Trophoblast cell (in vitro differentiated cells and primary cell): ENCODE data around the gene COL13A1.

Source experiments
- DNase-seq, 2 donors: peaks; one replicate each; pipeline ENCODE4 v3.0.0-alpha.2; 2016
- H2AFZ ChIP-seq: 2 replicates; pipeline ENCODE4 v1.6.1; 2013; ENCODE audit warnings: low read length, moderate library complexity, mild to moderate bottlenecking; ENCODE audit not compliant: insufficient read depth, poor library complexity
- H2AK5ac ChIP-seq: 2 replicates; pipeline ENCODE4 v1.6.1; 2013; ENCODE audit warnings: mild to moderate bottlenecking, low read length
- H2BK120ac ChIP-seq: 2 replicates; pipeline ENCODE4 v1.6.1; 2013; ENCODE audit warnings: low read length, mild to moderate bottlenecking, moderate library complexity; ENCODE audit not compliant: insufficient read depth, poor library complexity
- H2BK12ac ChIP-seq: 2 replicates; pipeline ENCODE4 v1.6.1; 2013; ENCODE audit warnings: mild to moderate bottlenecking, low read length, moderate library complexity
- H2BK5ac ChIP-seq: 2 replicates; pipeline ENCODE4 v1.6.1; 2013; ENCODE audit warnings: low read length, low read depth, moderate library complexity, mild to moderate bottlenecking; ENCODE audit not compliant: poor library complexity
- H3K14ac ChIP-seq: 2 replicates; pipeline ENCODE4 v1.6.1; 2013; ENCODE audit warnings: mild to moderate bottlenecking, low read length
- H3K18ac ChIP-seq: 2 replicates; pipeline ENCODE4 v1.6.1; 2013; ENCODE audit warnings: mild to moderate bottlenecking, low read length
- H3K23ac ChIP-seq: 2 replicates; pipeline ENCODE4 v1.6.1; 2013; ENCODE audit warnings: low read length
- H3K27ac ChIP-seq: 2 replicates; pipeline ENCODE4 v1.5.1; 2013; ENCODE audit warnings: low read depth, mild to moderate bottlenecking, inconsistent platforms, low read length, moderate library complexity
- H3K27me3 ChIP-seq: 2 replicates; pipeline ENCODE4 v1.6.1; 2013; ENCODE audit warnings: inconsistent platforms, mild to moderate bottlenecking, low read length, moderate library complexity; ENCODE audit not compliant: insufficient read depth
- H3K36me3 ChIP-seq, 2 experiments: 1 replicate in 1 of 2; 2 replicates in 1 of 2; pipeline ENCODE4 v1.6.1; 2013; ENCODE audit warnings: low read length in 2 of 2, mild to moderate bottlenecking in 2 of 2, moderate library complexity in 1 of 2; ENCODE audit not compliant: insufficient read depth in 2 of 2, control insufficient read depth in 1 of 2
- H3K4ac ChIP-seq: 2 replicates; pipeline ENCODE4 v1.6.1; 2013; ENCODE audit warnings: low read depth, mild to moderate bottlenecking, low read length, moderate library complexity
- H3K4me1 ChIP-seq, 2 experiments: 1 replicate in 1 of 2; 2 replicates in 1 of 2; pipeline ENCODE4 v1.6.1; 2013; ENCODE audit warnings: low read length in 2 of 2, mild to moderate bottlenecking in 2 of 2, moderate library complexity in 1 of 2; ENCODE audit not compliant: insufficient read depth in 2 of 2, control insufficient read depth in 1 of 2
- H3K4me2 ChIP-seq: 2 replicates; pipeline ENCODE4 v1.6.1; 2013; ENCODE audit warnings: inconsistent platforms, mild to moderate bottlenecking, low read length, moderate library complexity
- H3K4me3 ChIP-seq: 2 replicates; pipeline ENCODE4 v1.5.1; 2013; ENCODE audit warnings: mild to moderate bottlenecking, low read depth, low read length, inconsistent platforms
- H3K79me1 ChIP-seq: one replicate; pipeline ENCODE4 v1.6.1; 2013; ENCODE audit warnings: low read length
- H3K79me2 ChIP-seq: 2 replicates; pipeline ENCODE4 v1.6.1; 2013; ENCODE audit warnings: low read length, mild to moderate bottlenecking; ENCODE audit not compliant: control insufficient read depth, insufficient read depth, poor library complexity
- H3K9ac ChIP-seq: 2 replicates; pipeline ENCODE4 v1.6.1; 2013; ENCODE audit warnings: mild to moderate bottlenecking, low read length
- H3K9me3 ChIP-seq: 2 replicates; pipeline ENCODE4 v1.6.1; 2013; ENCODE audit warnings: low read depth, mild to moderate bottlenecking, control low read depth, inconsistent platforms, low read length; ENCODE audit not compliant: insufficient read depth
- H4K12ac ChIP-seq: 2 replicates; pipeline ENCODE4 v1.6.1; 2013; ENCODE audit warnings: low read depth, mild to moderate bottlenecking, low read length, moderate library complexity
- H4K8ac ChIP-seq: 2 replicates; pipeline ENCODE4 v1.6.1; 2013; ENCODE audit warnings: low read depth, mild to moderate bottlenecking, low read length, moderate library complexity
- H4K91ac ChIP-seq: one replicate; pipeline ENCODE4 v1.6.1; 2013; ENCODE audit warnings: low read depth, mild to moderate bottlenecking, low read length, moderate library complexity
- WGBS: extraction: QIAGEN DNeasy Blood & Tissue Kit; methylation state at CpG from one replicate; pipeline ENCODE4 v1.1.7; 2013; ENCODE audit warnings: missing lambda C conversion rate; ENCODE audit not compliant: insufficient read length, insufficient coverage; ENCODE audit errors: extremely low coverage; 5-methylcytosine and 5-hydroxymethylcytosine counted together

Gene COL13A1

GRCh38 chr10:69789164-69789576, 12.5 kb upstream of the COL13A1 start:
- H2AK5ac ChIP-seq: no peak overlapping the region
- H3K4ac ChIP-seq: no peak overlapping the region
- H3K4me1 ChIP-seq: no peaks in the 10 kb centered on the region
- no peak overlapping the region for H3K18ac ChIP-seq
- no peak overlapping the region for H4K91ac ChIP-seq
- no peak overlapping the region for H3K4me2 ChIP-seq
- H3K4me3 ChIP-seq: no peak overlapping the region
- peaks cover 3% of the 10 kb centered on the region for H3K9me3 ChIP-seq
- no peak overlapping the region for H2BK120ac ChIP-seq
- no peaks in the 10 kb centered on the region for H3K36me3 ChIP-seq
- H3K79me1 ChIP-seq: no peaks in the 10 kb centered on the region
- no peak overlapping the region for H3K9ac ChIP-seq
- no peak overlapping the region for H2BK5ac ChIP-seq
- H4K12ac ChIP-seq: no peak overlapping the region
- no CpG with 5 or more reads among the region's 4 CpGs for WGBS
- H3K27ac ChIP-seq: no peak overlapping the region
- no peak overlapping the region for H3K14ac ChIP-seq
- no peaks in the 10 kb centered on the region for H3K27me3 ChIP-seq
- no peak overlapping the region for H4K8ac ChIP-seq
- no peak overlapping the region for H2BK12ac ChIP-seq
- H2AFZ ChIP-seq: no peak overlapping the region
- H3K23ac ChIP-seq: no peak overlapping the region
- DNase-seq: no peak
- H3K79me2 ChIP-seq: no peaks in the 10 kb centered on the region

GRCh38 chr10:69791812-69792211, 9.9 kb upstream of the COL13A1 start:
- H3K4me1 ChIP-seq: no peaks in the 10 kb centered on the region
- H3K27ac ChIP-seq: no peak overlapping the region
- H3K36me3 ChIP-seq: no peaks in the 10 kb centered on the region
- H2BK120ac ChIP-seq: no peak overlapping the region
- no peak overlapping the region for H3K23ac ChIP-seq
- no peak overlapping the region for H3K4ac ChIP-seq
- H2AFZ ChIP-seq: no peak overlapping the region
- no peak overlapping the region for H4K12ac ChIP-seq
- H3K79me2 ChIP-seq: no peaks in the 10 kb centered on the region
- DNase-seq: no peak
- H2AK5ac ChIP-seq: no peak overlapping the region
- H2BK5ac ChIP-seq: no peak overlapping the region
- WGBS: no CpG with 5 or more reads among the region's 5 CpGs
- no peaks in the 10 kb centered on the region for H3K79me1 ChIP-seq
- no peaks in the 10 kb centered on the region for H3K27me3 ChIP-seq
- no peak overlapping the region for H4K91ac ChIP-seq
- no peak overlapping the region for H3K14ac ChIP-seq
- no peak overlapping the region for H3K9ac ChIP-seq
- no peak overlapping the region for H3K4me2 ChIP-seq
- H3K9me3 ChIP-seq: peaks cover 6% of the 10 kb centered on the region
- H4K8ac ChIP-seq: no peak overlapping the region
- H3K18ac ChIP-seq: no peak overlapping the region
- H3K4me3 ChIP-seq: no peak overlapping the region
- H2BK12ac ChIP-seq: no peak overlapping the region

- no peak overlapping the region for H2AK5ac ChIP-seq
- H4K91ac ChIP-seq: no peak overlapping the region
- no peak overlapping the region for H3K4me2 ChIP-seq
- H3K14ac ChIP-seq: no peak overlapping the region
- H3K79me2 ChIP-seq: no peaks in the 10 kb centered on the region
- no peaks in the 10 kb centered on the region for H3K36me3 ChIP-seq
- no peak overlapping the region for H4K12ac ChIP-seq
- H3K4ac ChIP-seq: no peak overlapping the region
- DNase-seq: no peak
- H3K27me3 ChIP-seq: no peaks in the 10 kb centered on the region
- H2BK12ac ChIP-seq: no peak overlapping the region
- H3K9ac ChIP-seq: no peak overlapping the region
- no peak overlapping the region for H2BK120ac ChIP-seq
- no peaks in the 10 kb centered on the region for H3K4me1 ChIP-seq
- no peak overlapping the region for H3K18ac ChIP-seq
- no peak overlapping the region for H2AFZ ChIP-seq
- no peak overlapping the region for H3K27ac ChIP-seq
- no peaks in the 10 kb centered on the region for H3K79me1 ChIP-seq
- no peak overlapping the region for H4K8ac ChIP-seq
- no peak overlapping the region for H3K4me3 ChIP-seq
- H2BK5ac ChIP-seq: no peak overlapping the region
- peaks cover 6% of the 10 kb centered on the region for H3K9me3 ChIP-seq
- no peak overlapping the region for H3K23ac ChIP-seq
- no CpG with 5 or more reads among the region's 1 CpG for WGBS
Measured at GRCh38 chr10:69792341-69792740, 9.4 kb upstream of the COL13A1 start.

- Histone ChIP-seq H3K14ac (no peak overlapping the region), H3K36me3 (no peaks in the 10 kb centered on the region), H3K4me1 (no peaks in the 10 kb centered on the region), H2AFZ (no peak overlapping the region), H3K9me3 (peaks cover 8% of the 10 kb centered on the region), H2BK12ac (no peak overlapping the region), H2AK5ac (no peak overlapping the region), H3K18ac (no peak overlapping the region), H4K8ac (no peak overlapping the region), H3K27ac (no peak overlapping the region), H3K23ac (no peak overlapping the region), H4K91ac (no peak overlapping the region), H4K12ac (no peak overlapping the region), H3K27me3 (no peaks in the 10 kb centered on the region), H3K4me3 (no peak overlapping the region), H2BK5ac (no peak overlapping the region), H3K4ac (no peak overlapping the region), H2BK120ac (no peak overlapping the region), H3K79me1 (no peaks in the 10 kb centered on the region), H3K79me2 (no peaks in the 10 kb centered on the region), H3K4me2 (no peak overlapping the region), H3K9ac (no peak overlapping the region)
- WGBS: no CpG with 5 or more reads among the region's 1 CpG
- DNase-seq: no peak
Measured at GRCh38 chr10:69794673-69795072, 7.0 kb upstream of the COL13A1 start.
